H9 (cell line): ENCODE data around the gene ADAM11. TPM values are rescaled to one million over a fixed set of nuclear protein-coding genes. Genes with fewer than 3 reads are reported as not detected.

Experiments
- DNase-seq: peaks from one replicate; pipeline ENCODE4 v3.0.0-alpha.2; 2017
- H2AFZ ChIP-seq: one replicate; pipeline ENCODE4 v1.6.1; 2013; ENCODE audit warnings: mild to moderate bottlenecking, low read length, control low read depth, moderate library complexity
- H2AK5ac ChIP-seq: 2 replicates; pipeline ENCODE4 v1.6.1; 2013; ENCODE audit warnings: low read length, control low read depth, mixed read lengths; ENCODE audit not compliant: insufficient read length
- H2BK120ac ChIP-seq: one replicate; pipeline ENCODE4 v1.6.1; 2013; ENCODE audit warnings: low read depth, mild to moderate bottlenecking, low read length, control low read depth, inconsistent platforms; ENCODE audit not compliant: poor library complexity, severe bottlenecking
- H2BK12ac ChIP-seq: 2 replicates; pipeline ENCODE4 v1.6.1; 2013; ENCODE audit warnings: low read length, control low read depth, mixed read lengths, low read depth; ENCODE audit not compliant: insufficient read length
- H2BK15ac ChIP-seq: 2 replicates; pipeline ENCODE4 v1.6.1; 2013; ENCODE audit warnings: low read depth, low read length, control low read depth
- H2BK20ac ChIP-seq: one replicate; pipeline ENCODE4 v1.6.1; 2013; ENCODE audit warnings: low read depth, mild to moderate bottlenecking, low read length, control low read depth, inconsistent platforms; ENCODE audit not compliant: poor library complexity, severe bottlenecking
- H2BK5ac ChIP-seq: 2 replicates; pipeline ENCODE4 v1.6.1; 2013; ENCODE audit warnings: low read length, control low read depth, mixed read lengths; ENCODE audit not compliant: insufficient read length
- H3K14ac ChIP-seq: 2 replicates; pipeline ENCODE4 v1.6.1; 2013; ENCODE audit warnings: low read length, control low read depth; ENCODE audit not compliant: insufficient read depth
- H3K18ac ChIP-seq: 2 replicates; pipeline ENCODE4 v1.6.1; 2013; ENCODE audit warnings: low read depth, mild to moderate bottlenecking, mixed read lengths, low read length, control low read depth; ENCODE audit not compliant: insufficient read length
- H3K23ac ChIP-seq: 2 replicates; pipeline ENCODE4 v1.6.1; 2013; ENCODE audit warnings: low read length, control low read depth, mixed read lengths, low read depth; ENCODE audit not compliant: insufficient read length
- H3K23me2 ChIP-seq: 2 replicates; pipeline ENCODE4 v1.6.1; 2013; ENCODE audit warnings: low read depth, mild to moderate bottlenecking, mixed read lengths, low read length, control low read depth; ENCODE audit not compliant: insufficient read length, poor library complexity, severe bottlenecking
- H3K27ac ChIP-seq: 2 replicates; pipeline ENCODE4 v1.5.1; 2013; ENCODE audit warnings: low read length, control low read depth, mixed read lengths, low read depth; ENCODE audit not compliant: insufficient read length
- H3K27me3 ChIP-seq: 2 replicates; pipeline ENCODE4 v1.6.1; 2013; ENCODE audit warnings: low read length, control low read depth, inconsistent platforms; ENCODE audit not compliant: insufficient read depth
- H3K4ac ChIP-seq: 2 replicates; pipeline ENCODE4 v1.6.1; 2013; ENCODE audit warnings: low read depth, mild to moderate bottlenecking, control low read depth, inconsistent platforms, low read length, moderate library complexity
- H3K4me1 ChIP-seq: 2 replicates; pipeline ENCODE4 v1.6.1; 2013; ENCODE audit warnings: low read length, control low read depth, inconsistent platforms; ENCODE audit not compliant: insufficient read depth
- H3K4me2 ChIP-seq: 2 replicates; pipeline ENCODE4 v1.6.1; 2013; ENCODE audit warnings: low read length, control low read depth, mixed read lengths; ENCODE audit not compliant: insufficient read length, insufficient read depth
- H3K56ac ChIP-seq: 2 replicates; pipeline ENCODE4 v1.6.1; 2013; ENCODE audit warnings: low read depth, mild to moderate bottlenecking, mixed read lengths, low read length, control low read depth; ENCODE audit not compliant: insufficient read length
- H3K79me1 ChIP-seq: 2 replicates; pipeline ENCODE4 v1.6.1; 2013; ENCODE audit warnings: low read depth, mild to moderate bottlenecking, moderate library complexity, low read length, control low read depth, inconsistent platforms; ENCODE audit not compliant: insufficient read depth, poor library complexity, severe bottlenecking
- H3K79me2 ChIP-seq: 2 replicates; pipeline ENCODE4 v1.6.1; 2013; ENCODE audit warnings: low read length, control low read depth, inconsistent platforms; ENCODE audit not compliant: insufficient read depth
- H3K9ac ChIP-seq: 2 replicates; pipeline ENCODE4 v1.6.1; 2013; ENCODE audit warnings: low read length, control low read depth, mixed read lengths; ENCODE audit not compliant: insufficient read length; ENCODE audit errors: extremely low read depth
- H3K9me3 ChIP-seq: one replicate; pipeline ENCODE4 v1.6.1; 2013; ENCODE audit warnings: low read depth, low read length, inconsistent platforms; ENCODE audit not compliant: control insufficient read depth
- H3T11ph ChIP-seq: one replicate; pipeline ENCODE4 v1.6.1; 2013; ENCODE audit warnings: mild to moderate bottlenecking, low read length, control low read depth, inconsistent platforms
- H4K20me1 ChIP-seq: one replicate; pipeline ENCODE4 v1.6.1; 2013; ENCODE audit not compliant: control insufficient read depth, insufficient read length, insufficient read depth
- H4K5ac ChIP-seq: 2 replicates; pipeline ENCODE4 v1.6.1; 2013; ENCODE audit warnings: low read depth, mild to moderate bottlenecking, mixed read lengths, low read length, control low read depth; ENCODE audit not compliant: insufficient read length
- H4K8ac ChIP-seq: replicated peaks from 2 replicates; pipeline ENCODE4 v1.6.1; 2013; ENCODE audit warnings: low read length, control low read depth, mixed read lengths, low read depth; ENCODE audit not compliant: insufficient read length
- H4K91ac ChIP-seq: 2 replicates; pipeline ENCODE4 v1.6.1; 2013; ENCODE audit warnings: low read depth, mild to moderate bottlenecking, moderate library complexity, mixed read lengths, low read length, control low read depth; ENCODE audit not compliant: insufficient read length
- H3K27ac Mint-ChIP-seq, 3 experiments: 2 replicates in 2 of 3; 3 replicates in 1 of 3; pipeline ENCODE4 v1.8.0; 2020 to 2021; ENCODE audit warnings: mixed read lengths in 3 of 3, mild to moderate bottlenecking in 1 of 3, moderate library complexity in 1 of 3
- H3K27me3 Mint-ChIP-seq: 2 replicates; pipeline ENCODE4 v1.8.0; 2021; ENCODE audit warnings: low read depth, mild to moderate bottlenecking, moderate library complexity, mixed read lengths
- H3K36me3 Mint-ChIP-seq, 3 experiments: 2 replicates in 2 of 3; 3 replicates in 1 of 3; pipeline ENCODE4 v1.8.0; 2020 to 2021; ENCODE audit warnings: low read depth in 3 of 3, mixed read lengths in 3 of 3; ENCODE audit not compliant: insufficient read depth in 1 of 3
- H3K4me1 Mint-ChIP-seq, 2 experiments: 2 replicates each; pipeline ENCODE4 v1.8.0; 2020; ENCODE audit warnings: mixed read lengths in 2 of 2
- H3K4me3 Mint-ChIP-seq, 2 experiments: 2 replicates in 1 of 2; 3 replicates in 1 of 2; pipeline ENCODE4 v1.8.0; 2020 to 2021; ENCODE audit warnings: mild to moderate bottlenecking in 2 of 2, mixed read lengths in 2 of 2, moderate library complexity in 1 of 2
- H3K9me3 Mint-ChIP-seq, 2 experiments: 2 replicates in 1 of 2; 3 replicates in 1 of 2; pipeline ENCODE4 v1.8.0; 2020; ENCODE audit warnings: mild to moderate bottlenecking in 2 of 2, mixed read lengths in 2 of 2, moderate library complexity in 1 of 2
- CTCF ChIP-seq: fragments of 200-600 bp; sonication (generic); conservative IDR thresholded peaks from 3 replicates; pipeline ENCODE4 v1.8.0; 2021; ENCODE audit warnings: antibody characterized with exemption, mild to moderate bottlenecking
- WGBS: extraction: QIAGEN DNeasy Blood & Tissue Kit; methylation state at CpG from one replicate; pipeline ENCODE4 v1.1.7; 2013; ENCODE audit warnings: missing lambda C conversion rate, low lambda C conversion rate, mixed read lengths; ENCODE audit not compliant: insufficient read length; ENCODE audit errors: extremely low coverage; 5-methylcytosine and 5-hydroxymethylcytosine counted together
- total RNA-seq: library from RNA; stranded (reverse); gene quantifications from 2 replicates; pipeline ENCODE4 v1.2.1, GENCODE V29; 2021

Gene ADAM11
- total RNA-seq, 1 experiment from 2014 or later = 4.6 TPM

DNA sequence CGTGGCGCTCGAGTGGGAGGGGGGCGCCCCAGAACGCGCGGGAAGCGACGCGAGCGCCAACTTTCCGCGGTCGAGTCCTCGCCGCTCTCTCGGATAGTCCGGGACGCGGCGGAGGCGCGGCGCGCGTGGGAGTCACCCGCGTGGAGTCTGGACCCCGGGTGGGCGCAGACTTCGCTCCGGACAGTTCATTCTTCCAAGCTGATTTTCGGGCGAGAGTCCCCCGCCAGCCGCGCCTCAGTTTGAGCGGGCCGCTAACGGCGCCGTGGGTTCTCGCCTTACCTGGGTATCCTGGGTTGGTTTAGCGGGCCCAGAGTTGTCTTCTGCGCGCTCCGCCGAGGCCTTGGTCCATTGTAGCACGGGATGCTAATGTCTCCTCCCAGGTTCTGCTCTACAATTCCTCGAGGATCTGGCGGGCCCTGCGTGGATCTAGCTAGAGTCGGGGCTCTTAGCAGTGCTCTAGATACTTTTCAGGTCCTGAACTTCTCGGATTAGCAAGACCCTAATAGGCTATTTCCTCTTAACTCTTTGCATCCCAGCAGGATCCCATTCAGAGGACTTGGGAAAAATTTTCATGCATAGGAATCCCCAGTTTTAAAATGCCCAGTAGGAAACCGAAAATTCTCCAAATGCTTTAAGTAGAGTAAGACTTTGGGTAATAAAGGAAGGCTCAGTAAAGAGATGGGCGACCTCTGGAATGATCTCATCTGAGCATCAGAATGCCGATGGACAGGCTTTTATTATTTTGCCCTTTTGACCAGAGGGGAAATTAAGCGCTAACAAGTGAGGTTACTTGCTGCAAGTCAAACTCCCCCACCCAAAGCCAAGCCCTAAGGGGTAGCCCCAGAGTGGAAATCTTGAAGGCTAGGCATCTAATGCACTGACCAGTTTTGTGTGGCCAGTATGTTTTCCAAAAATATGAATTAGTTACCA is 71.8 kb downstream of the ADAM11 start:
- H2AK5ac ChIP-seq = peak overlapping the region; percentile 86
- H3K27ac ChIP-seq = peak overlapping the region; percentile 84
- no peak overlapping the region for H4K91ac ChIP-seq
- H3K27ac Mint-ChIP-seq = peak overlapping the region; percentile 61 to 100 (median 76); a peak in 6 of 7 replicates
- no peaks in the 10 kb centered on the region for H3K79me1 ChIP-seq
- H2BK12ac ChIP-seq = no peak overlapping the region
- H3K23ac ChIP-seq = no peak overlapping the region
- peaks cover 3% of the 10 kb centered on the region for H3K27me3 Mint-ChIP-seq
- H4K20me1 ChIP-seq = no peaks in the 10 kb centered on the region
- H3K18ac ChIP-seq = peak overlapping the region; percentile 60
- H3K36me3 Mint-ChIP-seq = peaks cover 0 to 8% (median 0%) of the 10 kb centered on the region in 3 experiments; a peak in 2 of 7 replicates
- no peaks in the 10 kb centered on the region for H3K27me3 ChIP-seq
- peaks cover 8% of the 10 kb centered on the region for H3K23me2 ChIP-seq
- no peak overlapping the region; the same call in 1 of the 2 replicates for H2BK15ac ChIP-seq
- no peak overlapping the region for H2BK5ac ChIP-seq
- peaks cover 0 to 7% of the 10 kb centered on the region in 2 experiments; a peak in 3 of 5 replicates for H3K9me3 Mint-ChIP-seq
- no peak overlapping the region for H3T11ph ChIP-seq
- H3K9ac ChIP-seq = peak overlapping the region; percentile 79
- H3K79me2 ChIP-seq = peaks cover 30% of the 10 kb centered on the region; the same call in 1 of the 2 replicates
- peak overlapping the region; percentile 68 for H3K4me2 ChIP-seq
- WGBS = no CpG with 5 or more reads among the region's 58 CpGs
- H3K4ac ChIP-seq = no peak overlapping the region
- no peak overlapping the region for H4K8ac ChIP-seq
- H3K14ac ChIP-seq = peak overlapping the region; percentile 84
- H3K4me1 Mint-ChIP-seq = peaks cover 27 to 42% of the 10 kb centered on the region in 2 experiments
- no peaks in the 10 kb centered on the region for H3K9me3 ChIP-seq
- H2AFZ ChIP-seq = no peak overlapping the region
- H3K4me1 ChIP-seq = no peaks in the 10 kb centered on the region; the same call in 1 of the 2 replicates
- H4K5ac ChIP-seq = no peak overlapping the region
- peak overlapping the region; percentile 1 for H2BK120ac ChIP-seq
- no peak for TF ChIP-seq CTCF
- H3K4me3 Mint-ChIP-seq = peak overlapping the region; percentile 84 to 97
- peak; percentile 73 for DNase-seq
- no peak overlapping the region for H3K56ac ChIP-seq
- no peak overlapping the region for H2BK20ac ChIP-seq
